HEK293 (cell line): Measurements from ENCODE around the gene CNTFR.

Experiments used
- CTCF ChIA-PET: fragments of 350-600 bp; formaldehyde crosslinking; extraction: SDS; loops from one replicate; lab custom pipeline; 2021; ENCODE audit warnings: antibody characterized with exemption; lab: Yijun Ruan, JAX
- POLR2A ChIA-PET: fragments of 300-600 bp; formaldehyde crosslinking; extraction: SDS; loops from one replicate; lab custom pipeline; 2020; ENCODE audit warnings: antibody characterized with exemption, inconsistent platforms; lab: Yijun Ruan, JAX
- H3K27ac ChIP-seq: fragments of 200-500 bp; sonication (Bioruptor generic); 2 replicates; pipeline ENCODE4 v1.5.1; 2014; ENCODE audit warnings: low read depth, low read length, control low read depth, inconsistent platforms; ENCODE audit errors: extremely low read depth
- H3K36me3 ChIP-seq, 2 experiments: fragments of 200-500 bp in 1 of 2; sonication (Bioruptor generic) in 1 of 2; 1 replicate in 1 of 2; 2 replicates in 1 of 2; pipeline ENCODE4 v1.5.1; 2014 to 2017; ENCODE audit warnings: inconsistent platforms in 2 of 2, low read length in 2 of 2; ENCODE audit not compliant: control insufficient read depth in 2 of 2, insufficient read depth in 1 of 2
- H3K4me1 ChIP-seq: fragments of 200-500 bp; sonication (Bioruptor generic); 2 replicates; pipeline ENCODE4 v1.5.1; 2014; ENCODE audit warnings: mild to moderate bottlenecking, low read length, inconsistent platforms; ENCODE audit not compliant: control insufficient read depth, insufficient read depth
- H3K4me3 ChIP-seq: 2 replicates; pipeline ENCODE4 v1.5.1; 2011; ENCODE audit warnings: low read depth, mild to moderate bottlenecking, control low read depth, low read length, moderate library complexity
- H3K9me3 ChIP-seq: fragments of 200-500 bp; sonication (Bioruptor generic); 2 replicates; pipeline ENCODE4 v1.5.1; 2014; ENCODE audit warnings: low read depth, low read length, inconsistent platforms; ENCODE audit not compliant: control insufficient read depth, insufficient read depth
- HIC1 ChIP-seq: fragments of 450-650 bp; formaldehyde crosslinking; IDR thresholded peaks from 2 replicates; pipeline ENCODE4 v1.5.1; 2016; ENCODE audit warnings: missing biosample characterization, missing genetic modification characterization
- OVOL3 ChIP-seq: fragments of 450-650 bp; formaldehyde crosslinking; IDR thresholded peaks from 2 replicates; pipeline ENCODE4 v1.5.1; 2016; ENCODE audit warnings: missing biosample characterization, missing genetic modification characterization
- ZEB2 ChIP-seq: fragments of 450-650 bp; formaldehyde crosslinking; IDR thresholded peaks from 2 replicates; pipeline ENCODE4 v1.5.1; 2016; ENCODE audit warnings: missing biosample characterization, missing genetic modification characterization
- ZFP3 ChIP-seq: fragments of 450-650 bp; formaldehyde crosslinking; IDR thresholded peaks from 2 replicates; pipeline ENCODE4 v1.5.1; 2016; ENCODE audit warnings: low read depth, missing biosample characterization, missing genetic modification characterization
- ZFP69B ChIP-seq: fragments of 450-650 bp; formaldehyde crosslinking; IDR thresholded peaks from 2 replicates; pipeline ENCODE4 v1.5.1; 2016; ENCODE audit warnings: missing biosample characterization, missing genetic modification characterization
- ZNF23 ChIP-seq: fragments of 450-650 bp; formaldehyde crosslinking; IDR thresholded peaks from 2 replicates; pipeline ENCODE4 v1.5.1; 2016; ENCODE audit warnings: missing biosample characterization, missing genetic modification characterization, borderline replicate concordance
- ZNF292 ChIP-seq: fragments of 450-650 bp; formaldehyde crosslinking; IDR thresholded peaks from 2 replicates; pipeline ENCODE4 v1.5.1; 2016; ENCODE audit warnings: low read depth, missing biosample characterization, missing genetic modification characterization, borderline replicate concordance
- ZNF558 ChIP-seq: fragments of 450-650 bp; formaldehyde crosslinking; IDR thresholded peaks from 2 replicates; pipeline ENCODE4 v1.5.1; 2016; ENCODE audit warnings: missing biosample characterization, missing genetic modification characterization
- ZNF623 ChIP-seq: fragments of 450-650 bp; formaldehyde crosslinking; IDR thresholded peaks from 2 replicates; pipeline ENCODE4 v1.5.1; 2016; ENCODE audit warnings: missing biosample characterization, missing genetic modification characterization
- ZNF692 ChIP-seq: fragments of 450-650 bp; formaldehyde crosslinking; IDR thresholded peaks from 2 replicates; pipeline ENCODE4 v1.5.1; 2016; ENCODE audit warnings: missing biosample characterization, missing genetic modification characterization
- ZNF792 ChIP-seq: fragments of 450-650 bp; formaldehyde crosslinking; IDR thresholded peaks from 2 replicates; pipeline ENCODE4 v1.5.1; 2016; ENCODE audit warnings: missing biosample characterization, missing genetic modification characterization
- ZSCAN16 ChIP-seq: fragments of 450-650 bp; formaldehyde crosslinking; IDR thresholded peaks from 2 replicates; pipeline ENCODE4 v1.5.1; 2016; ENCODE audit warnings: missing biosample characterization, missing genetic modification characterization
- TF ChIP-seq, protein P1 (sequence below): fragments of 450-650 bp; formaldehyde crosslinking; IDR thresholded peaks from 2 replicates; pipeline ENCODE4 v1.5.1; 2016; ENCODE audit warnings: missing biosample characterization, missing genetic modification characterization
- TF ChIP-seq, protein P2 (sequence below): fragments of 450-650 bp; formaldehyde crosslinking; IDR thresholded peaks from 2 replicates; pipeline ENCODE4 v1.5.1; 2016; ENCODE audit warnings: missing biosample characterization, missing genetic modification characterization

The CNTFR gene

GRCh38 chr9:34546834-34547827 lies 42.4 kb downstream of the CNTFR start (continued):
- no peak for TF ChIP-seq ZEB2 (tag by site-specific recombination)
- no peak for TF ChIP-seq ZNF292 (tag by site-specific recombination)
- no peak for TF ChIP-seq ZNF23 (tag by site-specific recombination)
- no peak for TF ChIP-seq ZNF792 (tag by site-specific recombination)
- TF ChIP-seq ZNF623 (tag by site-specific recombination) = peak; percentile 44
- TF ChIP-seq ZNF692 (tag by site-specific recombination) = no peak

DNA sequence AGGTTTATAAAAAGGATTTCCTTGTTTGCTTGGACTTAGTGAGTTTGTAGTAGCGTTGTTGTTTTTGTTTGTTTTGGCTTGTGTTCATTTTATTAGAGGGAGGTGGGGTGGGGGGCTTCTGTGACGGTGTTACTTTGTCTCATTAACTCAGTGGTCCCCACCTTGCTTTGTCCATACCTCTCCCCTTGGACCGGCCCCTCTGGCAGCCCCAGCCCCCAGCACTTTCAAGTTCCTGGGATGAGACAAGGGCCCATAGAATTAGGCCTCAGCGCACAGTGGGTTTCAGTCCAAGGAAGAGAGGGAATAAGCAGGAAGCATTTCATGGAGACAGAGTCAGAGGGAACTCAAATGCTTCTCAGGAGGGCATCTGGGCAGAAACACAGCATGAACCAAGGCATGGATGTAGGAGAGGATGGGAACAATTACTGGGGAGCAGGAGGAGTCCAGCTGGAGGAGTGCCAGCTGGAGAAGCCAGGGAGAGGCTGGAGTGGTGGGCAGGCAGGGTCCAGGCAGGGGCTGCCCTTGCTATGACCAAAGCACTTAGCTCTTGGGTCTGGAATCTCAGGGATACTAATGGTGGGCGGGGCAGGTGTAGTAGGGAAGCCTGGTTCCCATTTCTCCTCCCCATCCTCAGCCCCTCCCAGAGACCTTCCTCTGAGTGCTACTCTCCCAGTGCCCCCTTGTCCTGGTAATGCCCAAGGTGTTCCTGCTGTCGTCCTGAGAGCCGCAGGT lies 43.3 kb downstream of the CNTFR start:
- no peak for TF ChIP-seq ZNF558
- TF ChIP-seq, protein P1, sequence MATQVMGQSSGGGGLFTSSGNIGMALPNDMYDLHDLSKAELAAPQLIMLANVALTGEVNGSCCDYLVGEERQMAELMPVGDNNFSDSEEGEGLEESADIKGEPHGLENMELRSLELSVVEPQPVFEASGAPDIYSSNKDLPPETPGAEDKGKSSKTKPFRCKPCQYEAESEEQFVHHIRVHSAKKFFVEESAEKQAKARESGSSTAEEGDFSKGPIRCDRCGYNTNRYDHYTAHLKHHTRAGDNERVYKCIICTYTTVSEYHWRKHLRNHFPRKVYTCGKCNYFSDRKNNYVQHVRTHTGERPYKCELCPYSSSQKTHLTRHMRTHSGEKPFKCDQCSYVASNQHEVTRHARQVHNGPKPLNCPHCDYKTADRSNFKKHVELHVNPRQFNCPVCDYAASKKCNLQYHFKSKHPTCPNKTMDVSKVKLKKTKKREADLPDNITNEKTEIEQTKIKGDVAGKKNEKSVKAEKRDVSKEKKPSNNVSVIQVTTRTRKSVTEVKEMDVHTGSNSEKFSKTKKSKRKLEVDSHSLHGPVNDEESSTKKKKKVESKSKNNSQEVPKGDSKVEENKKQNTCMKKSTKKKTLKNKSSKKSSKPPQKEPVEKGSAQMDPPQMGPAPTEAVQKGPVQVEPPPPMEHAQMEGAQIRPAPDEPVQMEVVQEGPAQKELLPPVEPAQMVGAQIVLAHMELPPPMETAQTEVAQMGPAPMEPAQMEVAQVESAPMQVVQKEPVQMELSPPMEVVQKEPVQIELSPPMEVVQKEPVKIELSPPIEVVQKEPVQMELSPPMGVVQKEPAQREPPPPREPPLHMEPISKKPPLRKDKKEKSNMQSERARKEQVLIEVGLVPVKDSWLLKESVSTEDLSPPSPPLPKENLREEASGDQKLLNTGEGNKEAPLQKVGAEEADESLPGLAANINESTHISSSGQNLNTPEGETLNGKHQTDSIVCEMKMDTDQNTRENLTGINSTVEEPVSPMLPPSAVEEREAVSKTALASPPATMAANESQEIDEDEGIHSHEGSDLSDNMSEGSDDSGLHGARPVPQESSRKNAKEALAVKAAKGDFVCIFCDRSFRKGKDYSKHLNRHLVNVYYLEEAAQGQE (tag by site-specific recombination) = no peak
- no peak for TF ChIP-seq ZSCAN16 (tag by site-specific recombination)
- no peak for TF ChIP-seq ZFP3 (tag by site-specific recombination)
- TF ChIP-seq HIC1 (tag by site-specific recombination) = no peak
- no peak for TF ChIP-seq OVOL3 (tag by site-specific recombination)
- TF ChIP-seq, protein P2, sequence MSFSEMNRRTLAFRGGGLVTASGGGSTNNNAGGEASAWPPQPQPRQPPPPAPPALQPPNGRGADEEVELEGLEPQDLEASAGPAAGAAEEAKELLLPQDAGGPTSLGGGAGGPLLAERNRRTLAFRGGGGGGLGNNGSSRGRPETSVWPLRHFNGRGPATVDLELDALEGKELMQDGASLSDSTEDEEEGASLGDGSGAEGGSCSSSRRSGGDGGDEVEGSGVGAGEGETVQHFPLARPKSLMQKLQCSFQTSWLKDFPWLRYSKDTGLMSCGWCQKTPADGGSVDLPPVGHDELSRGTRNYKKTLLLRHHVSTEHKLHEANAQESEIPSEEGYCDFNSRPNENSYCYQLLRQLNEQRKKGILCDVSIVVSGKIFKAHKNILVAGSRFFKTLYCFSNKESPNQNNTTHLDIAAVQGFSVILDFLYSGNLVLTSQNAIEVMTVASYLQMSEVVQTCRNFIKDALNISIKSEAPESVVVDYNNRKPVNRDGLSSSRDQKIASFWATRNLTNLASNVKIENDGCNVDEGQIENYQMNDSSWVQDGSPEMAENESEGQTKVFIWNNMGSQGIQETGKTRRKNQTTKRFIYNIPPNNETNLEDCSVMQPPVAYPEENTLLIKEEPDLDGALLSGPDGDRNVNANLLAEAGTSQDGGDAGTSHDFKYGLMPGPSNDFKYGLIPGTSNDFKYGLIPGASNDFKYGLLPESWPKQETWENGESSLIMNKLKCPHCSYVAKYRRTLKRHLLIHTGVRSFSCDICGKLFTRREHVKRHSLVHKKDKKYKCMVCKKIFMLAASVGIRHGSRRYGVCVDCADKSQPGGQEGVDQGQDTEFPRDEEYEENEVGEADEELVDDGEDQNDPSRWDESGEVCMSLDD (tag by site-specific recombination) = no peak
- no peak for TF ChIP-seq ZFP69B
- no peaks in the 10 kb centered on the region for H3K36me3 ChIP-seq
- CTCF ChIA-PET = interaction anchor here (0.6 to 7.3 kb wide), 22 partner anchors 9 to 214 kb away, joined by 3 to 101 read pairs (median 4); partner anchors contain the start of gene ENHO

More for the DNA sequence above, 43.3 kb downstream of the CNTFR start:
- no peak overlapping the region for H3K4me3 ChIP-seq
- no peak overlapping the region for H3K27ac ChIP-seq
- no peaks in the 10 kb centered on the region for H3K9me3 ChIP-seq
- POLR2A ChIA-PET = no interaction called here
- no peaks in the 10 kb centered on the region for H3K4me1 ChIP-seq
